Adrenal gland (tissue), 5 donors: ENCODE data around the gene VWC2L.

Source experiments
- CTCF ChIP-seq, 6 experiments: fragments of 450-650 bp in 4 of 6; fragments of 200-600 bp in 2 of 6; sonication (generic) in 1 of 6; IDR thresholded peaks; 1 replicate in 5 of 6; 2 replicates in 1 of 6; pipeline versions ENCODE4 v1.5.1 to v1.8.0; 2016 to 2021; ENCODE audit warnings: antibody characterized with exemption in 6 of 6, mild to moderate bottlenecking in 2 of 6, moderate library complexity in 1 of 6
- POLR2A ChIP-seq, 2 donors: fragments of 450-650 bp; IDR thresholded peaks; one replicate each; pipeline ENCODE4 v1.6.1; 2017; ENCODE audit warnings: antibody characterized with exemption in 2 of 2, mild to moderate bottlenecking in 2 of 2, moderate library complexity in 1 of 2
- donor health status: DM: no; HTN: no; CAD: no.

- TF ChIP-seq CTCF (IDR thresholded peaks at IDR 0.05) (no peak), POLR2A (IDR thresholded peaks at IDR 0.05) (no peak)
Observed at GRCh38 chr2:214545898-214546542, 135.2 kb downstream of the VWC2L start.
